Natural killer cell (primary cell): Measurements from ENCODE around the gene SLC25A11. TPM values are rescaled to one million over a fixed set of nuclear protein-coding genes. Genes with fewer than 3 reads are reported as not detected.

ENCODE experiments used
- ATAC-seq, 3 donors: fragments of 150-1000 bp in 2 of 3; fragments of 200-7000 bp in 1 of 3; cut with Tn5 transposase; 1 replicate in 1 of 3; 2 replicates in 2 of 3; pipeline ENCODE4 v1.10.0; 2021; ENCODE audit warnings: mild to moderate bottlenecking in 2 of 3, moderate library complexity in 2 of 3
- DNase-seq, 2 donors: peaks; one replicate each; pipeline versions ENCODE4 v3.0.0 to v3.0.0-alpha.2; 2013 to 2021; ENCODE audit warnings: mixed read lengths in 1 of 2
- H3K27ac ChIP-seq: one replicate; pipeline ENCODE4 v1.5.1; 2013; ENCODE audit warnings: mild to moderate bottlenecking, low read length
- H3K27me3 ChIP-seq: one replicate; pipeline ENCODE4 v1.6.1; 2013; ENCODE audit warnings: low read length; ENCODE audit not compliant: control insufficient read depth, insufficient read depth
- H3K36me3 ChIP-seq: one replicate; pipeline ENCODE4 v1.6.1; 2013; ENCODE audit warnings: low read length; ENCODE audit not compliant: control insufficient read depth, insufficient read depth
- H3K4me1 ChIP-seq: one replicate; pipeline ENCODE4 v1.6.1; 2013; ENCODE audit warnings: low read length; ENCODE audit not compliant: control insufficient read depth, insufficient read depth
- H3K4me3 ChIP-seq: one replicate; pipeline ENCODE4 v1.5.1; 2013; ENCODE audit warnings: low read length
- H3K9me3 ChIP-seq: one replicate; pipeline ENCODE4 v1.6.1; 2013; ENCODE audit warnings: low read length; ENCODE audit not compliant: control insufficient read depth, insufficient read depth
- H3K27ac Mint-ChIP-seq, 2 donors: one replicate each; pipeline ENCODE4 v1.8.0; 2022; ENCODE audit warnings: mild to moderate bottlenecking in 2 of 2, mixed read lengths in 2 of 2, moderate library complexity in 1 of 2
- H3K27me3 Mint-ChIP-seq, 2 donors: one replicate each; pipeline ENCODE4 v1.8.0; 2022; ENCODE audit warnings: low read depth in 2 of 2, mixed read lengths in 2 of 2
- H3K36me3 Mint-ChIP-seq: one replicate; pipeline ENCODE4 v1.8.0; 2022; ENCODE audit warnings: mixed read lengths
- H3K4me1 Mint-ChIP-seq, 2 donors: one replicate each; pipeline ENCODE4 v1.8.0; 2022; ENCODE audit warnings: mixed read lengths in 2 of 2
- H3K4me3 Mint-ChIP-seq: one replicate; pipeline ENCODE4 v1.8.0; 2022; ENCODE audit warnings: mild to moderate bottlenecking, moderate library complexity, mixed read lengths
- H3K9me3 Mint-ChIP-seq, 2 donors: one replicate each; pipeline ENCODE4 v1.8.0; 2022; ENCODE audit warnings: mixed read lengths in 2 of 2
- WGBS: methylation state at CpG from one replicate; pipeline ENCODE4 v1.1.7; 2013; ENCODE audit warnings: missing lambda C conversion rate; ENCODE audit not compliant: insufficient coverage; 5-methylcytosine and 5-hydroxymethylcytosine counted together
- intact Hi-C: fragments of 100-400 bp; cut with micrococcal nuclease; formaldehyde crosslinking; loops from one replicate; pipeline ENCODE4 v1.14.2; 2022
- total RNA-seq, 4 donors: library from RNA; stranded (reverse); fragments of 120-200 nt in 1 of 4; gene quantifications; one replicate each; pipeline versions ENCODE4 v1.2.3 to v1.2.4, GENCODE V29; 2013 to 2022
- TF ChIP-seq, protein P1 (sequence below): fragments of 200-600 bp; IDR thresholded peaks from one replicate; pipeline ENCODE4 v1.8.0; 2022; ENCODE audit warnings: antibody characterized with exemption

SLC25A11 gene
- total RNA-seq, 3 donors from 2014 or later (not counting 1 experiment from before 2014, with no cell fraction given) = 34.7 to 47.5 (median 42.5) TPM

DNA sequence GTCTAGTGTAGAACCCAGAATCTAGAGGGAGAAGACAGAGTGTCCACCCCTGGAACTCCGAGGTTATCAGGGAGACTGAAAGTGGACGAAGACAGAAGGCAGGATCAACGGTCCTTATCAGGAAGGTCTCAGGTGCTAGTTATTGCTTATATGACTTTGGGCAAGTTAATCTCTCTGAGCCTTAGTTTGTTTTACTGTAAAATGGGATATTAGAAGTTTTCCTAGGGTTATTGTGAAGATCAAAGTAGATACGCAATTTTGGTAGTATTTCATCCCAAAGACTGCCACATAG lies 1.4 kb upstream of the SLC25A11 start:
- H3K9me3 Mint-ChIP-seq = no peaks in the 10 kb centered on the region
- H3K27ac ChIP-seq = peak overlapping the region; percentile 77
- TF ChIP-seq, protein P1, sequence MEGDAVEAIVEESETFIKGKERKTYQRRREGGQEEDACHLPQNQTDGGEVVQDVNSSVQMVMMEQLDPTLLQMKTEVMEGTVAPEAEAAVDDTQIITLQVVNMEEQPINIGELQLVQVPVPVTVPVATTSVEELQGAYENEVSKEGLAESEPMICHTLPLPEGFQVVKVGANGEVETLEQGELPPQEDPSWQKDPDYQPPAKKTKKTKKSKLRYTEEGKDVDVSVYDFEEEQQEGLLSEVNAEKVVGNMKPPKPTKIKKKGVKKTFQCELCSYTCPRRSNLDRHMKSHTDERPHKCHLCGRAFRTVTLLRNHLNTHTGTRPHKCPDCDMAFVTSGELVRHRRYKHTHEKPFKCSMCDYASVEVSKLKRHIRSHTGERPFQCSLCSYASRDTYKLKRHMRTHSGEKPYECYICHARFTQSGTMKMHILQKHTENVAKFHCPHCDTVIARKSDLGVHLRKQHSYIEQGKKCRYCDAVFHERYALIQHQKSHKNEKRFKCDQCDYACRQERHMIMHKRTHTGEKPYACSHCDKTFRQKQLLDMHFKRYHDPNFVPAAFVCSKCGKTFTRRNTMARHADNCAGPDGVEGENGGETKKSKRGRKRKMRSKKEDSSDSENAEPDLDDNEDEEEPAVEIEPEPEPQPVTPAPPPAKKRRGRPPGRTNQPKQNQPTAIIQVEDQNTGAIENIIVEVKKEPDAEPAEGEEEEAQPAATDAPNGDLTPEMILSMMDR = no peak
- H3K4me1 Mint-ChIP-seq = peaks cover 63 to 89% of the 10 kb centered on the region in 2 donors
- intact Hi-C loops = no loop called here
- H3K4me3 ChIP-seq = peak overlapping the region; percentile 91
- peaks cover 8% of the 10 kb centered on the region for H3K36me3 Mint-ChIP-seq
- H3K9me3 ChIP-seq = no peaks in the 10 kb centered on the region
- peak overlapping the region; percentile 87 to 93 for H3K27ac Mint-ChIP-seq
- WGBS = 22% methylated on average over 3 of the region's 4 CpGs
- DNase-seq (no peak), ATAC-seq (no peak)
- no peaks in the 10 kb centered on the region for H3K27me3 ChIP-seq
- H3K27me3 Mint-ChIP-seq = no peaks in the 10 kb centered on the region
- H3K4me3 Mint-ChIP-seq = peak overlapping the region; percentile 91
- H3K4me1 ChIP-seq = peaks cover 73% of the 10 kb centered on the region
- peaks cover 54% of the 10 kb centered on the region for H3K36me3 ChIP-seq

DNA sequence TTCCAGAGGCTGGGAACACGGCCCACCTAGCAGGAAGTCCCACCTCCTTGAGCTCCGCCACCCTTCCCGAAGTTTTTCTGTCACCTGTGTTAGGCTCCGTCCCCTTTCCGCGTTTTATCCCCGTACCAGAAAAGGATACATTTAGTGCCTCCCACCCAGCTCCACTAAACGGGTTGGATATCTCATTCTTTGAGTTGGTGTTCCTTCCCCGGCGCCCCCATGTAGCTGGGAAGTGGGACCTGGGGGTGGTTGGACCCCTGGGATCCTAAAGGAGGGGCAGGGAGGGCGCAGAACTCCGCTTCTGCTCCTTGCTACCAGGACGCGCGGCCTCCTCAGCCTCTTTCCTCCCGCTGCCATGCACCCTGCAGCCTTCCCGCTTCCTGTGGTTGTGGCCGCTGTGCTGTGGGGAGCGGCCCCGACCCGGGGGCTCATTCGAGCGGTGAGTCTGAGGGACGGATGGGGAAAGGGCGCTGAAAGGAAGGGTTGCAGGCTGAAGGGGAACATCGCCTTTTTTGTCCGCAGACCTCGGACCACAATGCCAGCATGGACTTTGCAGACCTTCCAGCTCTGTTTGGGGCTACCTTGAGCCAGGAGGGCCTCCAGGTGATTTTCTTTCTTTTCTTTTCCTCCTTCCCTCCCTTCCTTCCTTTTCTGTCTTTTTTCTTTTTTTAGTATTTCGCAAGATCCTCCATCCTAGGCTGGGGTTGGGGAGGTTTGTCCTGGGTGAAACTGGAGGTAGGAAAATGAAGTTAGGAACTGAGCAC lies 891 bp upstream of the SLC25A11 start:
- no peaks in the 10 kb centered on the region for H3K27me3 Mint-ChIP-seq
- no peak for ATAC-seq

GRCh38 chr17:4939546-4939795 lies 375 bp downstream of the SLC25A11 start:
- H3K4me1 Mint-ChIP-seq = peaks cover 56 to 82% of the 10 kb centered on the region in 2 donors
- no peaks in the 10 kb centered on the region for H3K27me3 Mint-ChIP-seq
- Histone ChIP-seq H3K36me3 (peaks cover 38% of the 10 kb centered on the region), H3K4me3 (peak overlapping the region; percentile 81), H3K27me3 (no peaks in the 10 kb centered on the region), H3K4me1 (peaks cover 58% of the 10 kb centered on the region), H3K27ac (peak overlapping the region; percentile 78), H3K9me3 (no peaks in the 10 kb centered on the region)
- ATAC-seq (peak in 1 of 3 donors; percentile 1), DNase-seq (no peak)
- TF ChIP-seq, protein P1 = no peak
- intact Hi-C loops = no loop called here
- peak overlapping the region; percentile 91 for H3K4me3 Mint-ChIP-seq
- H3K9me3 Mint-ChIP-seq = no peaks in the 10 kb centered on the region
- WGBS = under 1% methylated on average over 16 of the region's 16 CpGs
- no peaks in the 10 kb centered on the region for H3K36me3 Mint-ChIP-seq
- peak overlapping the region; percentile 87 to 93 for H3K27ac Mint-ChIP-seq

More for the DNA sequence above, 891 bp upstream of the SLC25A11 start:
- Mint-ChIP-seq H3K4me3 (peak overlapping the region; percentile 91), H3K27ac (peak overlapping the region; percentile 87 to 93), H3K4me1 (peaks cover 63 to 90% of the 10 kb centered on the region in 2 donors), H3K9me3 (no peaks in the 10 kb centered on the region), H3K36me3 (peaks cover 7% of the 10 kb centered on the region)
- Histone ChIP-seq H3K4me1 (peaks cover 68% of the 10 kb centered on the region), H3K27me3 (no peaks in the 10 kb centered on the region), H3K9me3 (no peaks in the 10 kb centered on the region), H3K4me3 (peak overlapping the region; percentile 91), H3K27ac (peak overlapping the region; percentile 77), H3K36me3 (peaks cover 51% of the 10 kb centered on the region)
- WGBS = under 1% methylated on average over 28 of the region's 29 CpGs
- intact Hi-C loops = loop anchor here (1.0 kb wide), 2 partner anchors 8 to 27 kb away; partner anchors contain the start of genes PFN1 and SPAG7
- peak; percentile 36 to 68 for DNase-seq
- TF ChIP-seq, protein P1 = no peak
